ENCODE data around the gene NBPF19.
"Not testable (repeated sequence)": the region's sequence is repeated elsewhere in the genome, so short reads cannot be mapped to it uniquely, and the experiment has no call there.

Gene NBPF19

GRCh38 chr1:149558350-149558825, 83.5 kb downstream of the NBPF19 start:
- H2BK5ac ChIP-seq (ENCODE audit: low read length); H3K36me3 ChIP-seq (ENCODE audit: control insufficient read depth, insufficient read depth, low read length); H2AK5ac ChIP-seq (ENCODE audit: low read length); H3K79me2 ChIP-seq (ENCODE audit: control insufficient read depth, insufficient read depth, low read length); H4K8ac ChIP-seq (ENCODE audit: low read depth, low read length); H2BK120ac ChIP-seq (ENCODE audit: low read depth, low read length); H3K4ac ChIP-seq (ENCODE audit: low read depth, low read length); H3K4me2 ChIP-seq (ENCODE audit: low read length); H3K4me3 ChIP-seq (ENCODE audit: low read length); H3K18ac ChIP-seq (ENCODE audit: low read length); H3K79me1 ChIP-seq (ENCODE audit: low read length); H3K4me1 ChIP-seq (ENCODE audit: control insufficient read depth, low read depth, low read length); H3K9ac ChIP-seq (ENCODE audit: low read length); H4K5ac ChIP-seq (ENCODE audit: low read length); H3K27me3 ChIP-seq (ENCODE audit: insufficient read depth, low read length, poor library complexity); H3K56ac ChIP-seq (ENCODE audit: low read length); H2BK15ac ChIP-seq (replicated peaks; ENCODE audit: low read depth); H3K23ac ChIP-seq (ENCODE audit: low read length); H3K27ac ChIP-seq (ENCODE audit: low read depth, low read length): not testable (repeated sequence)
- no CpG with 5 or more reads among the region's 36 CpGs for WGBS (ENCODE audit: extremely low coverage, insufficient coverage, low lambda C conversion rate)
- DNase-seq: peak; percentile 80

DNA sequence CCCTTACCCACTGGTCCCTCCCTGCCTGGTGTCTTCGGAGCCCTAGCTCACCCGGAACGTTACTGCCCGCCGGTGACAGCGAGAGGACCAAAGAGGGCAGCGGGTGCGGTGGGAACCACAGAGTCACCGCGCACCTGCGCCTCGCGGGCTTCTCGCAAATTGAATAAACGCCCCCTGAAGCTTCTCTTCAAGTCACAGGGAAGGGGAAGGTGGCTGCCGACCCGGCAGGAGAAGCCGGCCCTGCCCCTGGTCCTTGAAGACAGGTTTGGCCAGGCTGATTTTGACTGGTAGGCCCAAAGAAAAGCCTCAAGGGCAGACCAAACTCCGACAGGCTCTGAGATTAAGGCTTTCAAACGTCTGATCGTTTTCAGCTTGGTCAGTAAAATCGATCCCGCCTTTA, 87.0 kb downstream of the NBPF19 start:
- WGBS (ENCODE audit: extremely low coverage, insufficient coverage, low lambda C conversion rate): no CpG with 5 or more reads among the region's 23 CpGs
- H3K79me2 ChIP-seq (ENCODE audit: control insufficient read depth, insufficient read depth, low read length); H2AK5ac ChIP-seq (ENCODE audit: low read length); H2BK120ac ChIP-seq (ENCODE audit: low read depth, low read length); H3K27ac ChIP-seq (ENCODE audit: low read depth, low read length); H3K79me1 ChIP-seq (ENCODE audit: low read length); H3K36me3 ChIP-seq (ENCODE audit: control insufficient read depth, insufficient read depth, low read length); H3K23ac ChIP-seq (ENCODE audit: low read length); H2BK15ac ChIP-seq (replicated peaks; ENCODE audit: low read depth); DNase-seq; H3K4me1 ChIP-seq (ENCODE audit: control insufficient read depth, low read depth, low read length); H3K56ac ChIP-seq (ENCODE audit: low read length); H3K4me2 ChIP-seq (ENCODE audit: low read length); H3K18ac ChIP-seq (ENCODE audit: low read length); H3K4ac ChIP-seq (ENCODE audit: low read depth, low read length); H3K9ac ChIP-seq (ENCODE audit: low read length); H4K5ac ChIP-seq (ENCODE audit: low read length); H3K4me3 ChIP-seq (ENCODE audit: low read length); H3K27me3 ChIP-seq (ENCODE audit: insufficient read depth, low read length, poor library complexity); H4K8ac ChIP-seq (ENCODE audit: low read depth, low read length); H2BK5ac ChIP-seq (ENCODE audit: low read length): not testable (repeated sequence)

DNA sequence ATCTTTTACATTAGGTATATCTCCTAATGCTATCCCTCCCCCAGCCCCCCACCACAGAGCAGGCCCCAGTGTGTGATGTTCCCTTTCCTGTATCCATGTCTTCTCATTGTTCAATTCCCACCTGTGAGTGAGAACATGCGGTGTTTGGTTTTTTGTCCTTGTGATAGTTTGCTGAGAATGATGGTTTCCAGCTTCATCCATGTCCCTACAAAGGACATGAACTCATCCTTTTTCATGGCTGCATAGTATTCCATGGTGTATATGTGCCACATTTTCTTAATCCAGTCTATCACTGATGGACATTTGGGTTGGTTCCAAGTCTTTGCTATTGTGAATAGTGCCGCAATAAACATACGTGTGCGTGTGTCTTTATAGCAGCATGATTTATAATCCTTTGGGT, 90.6 kb downstream of the NBPF19 start:
- not testable (repeated sequence) for H3K18ac ChIP-seq (ENCODE audit: low read length); H3K4me3 ChIP-seq (ENCODE audit: low read length); H3K56ac ChIP-seq (ENCODE audit: low read length); H3K4ac ChIP-seq (ENCODE audit: low read depth, low read length); DNase-seq; H3K4me2 ChIP-seq (ENCODE audit: low read length); H2AK5ac ChIP-seq (ENCODE audit: low read length); H4K8ac ChIP-seq (ENCODE audit: low read depth, low read length); H2BK5ac ChIP-seq (ENCODE audit: low read length); H3K9ac ChIP-seq (ENCODE audit: low read length); H3K79me1 ChIP-seq (ENCODE audit: low read length); H3K23ac ChIP-seq (ENCODE audit: low read length); H2BK15ac ChIP-seq (replicated peaks; ENCODE audit: low read depth); H3K27me3 ChIP-seq (ENCODE audit: insufficient read depth, low read length, poor library complexity); H2BK120ac ChIP-seq (ENCODE audit: low read depth, low read length); H3K27ac ChIP-seq (ENCODE audit: low read depth, low read length); H3K4me1 ChIP-seq (ENCODE audit: control insufficient read depth, low read depth, low read length); H4K5ac ChIP-seq (ENCODE audit: low read length); H3K79me2 ChIP-seq (ENCODE audit: control insufficient read depth, insufficient read depth, low read length); H3K36me3 ChIP-seq (ENCODE audit: control insufficient read depth, insufficient read depth, low read length)
- WGBS (ENCODE audit: extremely low coverage, insufficient coverage, low lambda C conversion rate): no CpG with 5 or more reads among the region's 4 CpGs

- H4K5ac ChIP-seq (ENCODE audit: low read length); H2AK5ac ChIP-seq (ENCODE audit: low read length): not testable (repeated sequence)
Measured at GRCh38 chr1:149572763-149573162, 97.9 kb downstream of the NBPF19 start.

GRCh38 chr1:149585592-149585991, 110.7 kb downstream of the NBPF19 start:
- H3K4me2 ChIP-seq (ENCODE audit: low read length); H2BK120ac ChIP-seq (ENCODE audit: low read depth, low read length); H3K79me1 ChIP-seq (ENCODE audit: low read length); H4K8ac ChIP-seq (ENCODE audit: low read depth, low read length); H3K23ac ChIP-seq (ENCODE audit: low read length); H3K79me2 ChIP-seq (ENCODE audit: control insufficient read depth, insufficient read depth, low read length); H3K56ac ChIP-seq (ENCODE audit: low read length); H3K27ac ChIP-seq (ENCODE audit: low read depth, low read length); DNase-seq; H3K27me3 ChIP-seq (ENCODE audit: insufficient read depth, low read length, poor library complexity); H2AK5ac ChIP-seq (ENCODE audit: low read length); H3K9ac ChIP-seq (ENCODE audit: low read length); H2BK5ac ChIP-seq (ENCODE audit: low read length); H3K4ac ChIP-seq (ENCODE audit: low read depth, low read length); H3K36me3 ChIP-seq (ENCODE audit: control insufficient read depth, insufficient read depth, low read length); H3K4me3 ChIP-seq (ENCODE audit: low read length); H3K18ac ChIP-seq (ENCODE audit: low read length); H2BK15ac ChIP-seq (replicated peaks; ENCODE audit: low read depth); H3K4me1 ChIP-seq (ENCODE audit: control insufficient read depth, low read depth, low read length); H4K5ac ChIP-seq (ENCODE audit: low read length): not testable (repeated sequence)
- WGBS (ENCODE audit: extremely low coverage, insufficient coverage, low lambda C conversion rate): no CpG with 5 or more reads among the region's 2 CpGs

More at GRCh38 chr1:149572763-149573162, 97.9 kb downstream of the NBPF19 start:
- not testable (repeated sequence) for H2BK15ac ChIP-seq (replicated peaks; ENCODE audit: low read depth); H3K27me3 ChIP-seq (ENCODE audit: insufficient read depth, low read length, poor library complexity); H3K9ac ChIP-seq (ENCODE audit: low read length); DNase-seq; H2BK120ac ChIP-seq (ENCODE audit: low read depth, low read length); H3K56ac ChIP-seq (ENCODE audit: low read length); H4K8ac ChIP-seq (ENCODE audit: low read depth, low read length); H3K23ac ChIP-seq (ENCODE audit: low read length); H3K18ac ChIP-seq (ENCODE audit: low read length); H3K79me2 ChIP-seq (ENCODE audit: control insufficient read depth, insufficient read depth, low read length); H3K4me3 ChIP-seq (ENCODE audit: low read length); H3K27ac ChIP-seq (ENCODE audit: low read depth, low read length); H3K4ac ChIP-seq (ENCODE audit: low read depth, low read length); H3K4me1 ChIP-seq (ENCODE audit: control insufficient read depth, low read depth, low read length); H2BK5ac ChIP-seq (ENCODE audit: low read length); H3K79me1 ChIP-seq (ENCODE audit: low read length); H3K36me3 ChIP-seq (ENCODE audit: control insufficient read depth, insufficient read depth, low read length); H3K4me2 ChIP-seq (ENCODE audit: low read length)

All from mesendoderm (in vitro differentiated cells).